PFSK-1 (cell line): ENCODE data around the gene ATXN7L3B.

Source experiments
- FOXP2 ChIP-seq: optimal IDR thresholded peaks from 2 replicates; pipeline ENCODE3; 2011; ENCODE audit warnings: borderline replicate concordance, control low read depth, inconsistent platforms; ENCODE audit not compliant: insufficient read depth; ENCODE audit errors: extremely low read length, extremely low read depth
- POLR2AphosphoS5 ChIP-seq: IDR thresholded peaks from 2 replicates; pipeline ENCODE4 v1.6.1; 2012; ENCODE audit warnings: low read depth, mild to moderate bottlenecking, control low read depth, low read length, moderate library complexity
- SIN3A ChIP-seq: IDR thresholded peaks from 2 replicates; pipeline ENCODE4 v1.6.1; 2012; ENCODE audit warnings: mild to moderate bottlenecking, low read length, moderate library complexity, borderline replicate concordance; ENCODE audit not compliant: insufficient read depth
- TAF1 ChIP-seq: IDR thresholded peaks from 2 replicates; pipeline ENCODE4 v1.6.1; 2012; ENCODE audit warnings: low read length, control low read depth, borderline replicate concordance; ENCODE audit not compliant: insufficient read depth
- TF ChIP-seq, protein P1 (sequence below), 2 experiments: IDR thresholded peaks; 2 replicates each; pipeline versions ENCODE4 v1.6.1 to v1.8.0; 2011 to 2012; ENCODE audit warnings: low read depth in 2 of 2, low read length in 2 of 2, control low read depth in 1 of 2, inconsistent platforms in 1 of 2, mild to moderate bottlenecking in 1 of 2, moderate library complexity in 1 of 2; ENCODE audit not compliant: insufficient read depth in 1 of 2

DNA sequence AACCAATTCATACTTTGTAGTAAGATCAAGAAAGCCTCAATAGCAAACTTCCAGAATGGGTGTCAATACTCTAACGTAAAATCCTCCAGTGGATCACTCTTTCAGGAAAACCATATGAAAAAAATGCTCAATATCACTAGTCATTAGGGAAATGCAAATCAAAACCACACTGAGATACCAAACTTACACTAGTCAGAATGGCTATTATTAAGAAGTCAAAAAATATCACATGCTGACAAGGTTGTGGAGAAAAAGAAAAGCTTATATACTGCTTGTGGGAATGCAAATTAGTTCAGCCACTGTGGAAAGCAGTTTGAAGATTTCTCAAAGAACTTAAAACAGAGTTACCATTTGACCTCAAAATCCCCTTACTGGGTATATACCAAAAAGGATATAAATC is 49.5 kb upstream of the ATXN7L3B start:
- TF ChIP-seq TAF1, result no peak
- no peak for TF ChIP-seq POLR2AphosphoS5
- no peak for TF ChIP-seq SIN3A
- TF ChIP-seq, protein P1, sequence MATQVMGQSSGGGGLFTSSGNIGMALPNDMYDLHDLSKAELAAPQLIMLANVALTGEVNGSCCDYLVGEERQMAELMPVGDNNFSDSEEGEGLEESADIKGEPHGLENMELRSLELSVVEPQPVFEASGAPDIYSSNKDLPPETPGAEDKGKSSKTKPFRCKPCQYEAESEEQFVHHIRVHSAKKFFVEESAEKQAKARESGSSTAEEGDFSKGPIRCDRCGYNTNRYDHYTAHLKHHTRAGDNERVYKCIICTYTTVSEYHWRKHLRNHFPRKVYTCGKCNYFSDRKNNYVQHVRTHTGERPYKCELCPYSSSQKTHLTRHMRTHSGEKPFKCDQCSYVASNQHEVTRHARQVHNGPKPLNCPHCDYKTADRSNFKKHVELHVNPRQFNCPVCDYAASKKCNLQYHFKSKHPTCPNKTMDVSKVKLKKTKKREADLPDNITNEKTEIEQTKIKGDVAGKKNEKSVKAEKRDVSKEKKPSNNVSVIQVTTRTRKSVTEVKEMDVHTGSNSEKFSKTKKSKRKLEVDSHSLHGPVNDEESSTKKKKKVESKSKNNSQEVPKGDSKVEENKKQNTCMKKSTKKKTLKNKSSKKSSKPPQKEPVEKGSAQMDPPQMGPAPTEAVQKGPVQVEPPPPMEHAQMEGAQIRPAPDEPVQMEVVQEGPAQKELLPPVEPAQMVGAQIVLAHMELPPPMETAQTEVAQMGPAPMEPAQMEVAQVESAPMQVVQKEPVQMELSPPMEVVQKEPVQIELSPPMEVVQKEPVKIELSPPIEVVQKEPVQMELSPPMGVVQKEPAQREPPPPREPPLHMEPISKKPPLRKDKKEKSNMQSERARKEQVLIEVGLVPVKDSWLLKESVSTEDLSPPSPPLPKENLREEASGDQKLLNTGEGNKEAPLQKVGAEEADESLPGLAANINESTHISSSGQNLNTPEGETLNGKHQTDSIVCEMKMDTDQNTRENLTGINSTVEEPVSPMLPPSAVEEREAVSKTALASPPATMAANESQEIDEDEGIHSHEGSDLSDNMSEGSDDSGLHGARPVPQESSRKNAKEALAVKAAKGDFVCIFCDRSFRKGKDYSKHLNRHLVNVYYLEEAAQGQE (IDR thresholded peaks at IDR 0.05; ENCODE audit: insufficient read depth in 1 of 2, low read depth in 2 of 2, low read length in 2 of 2), result no peak
- no peak for TF ChIP-seq FOXP2
